ENCODE results near the gene UQCR11.

Gene UQCR11

DNA sequence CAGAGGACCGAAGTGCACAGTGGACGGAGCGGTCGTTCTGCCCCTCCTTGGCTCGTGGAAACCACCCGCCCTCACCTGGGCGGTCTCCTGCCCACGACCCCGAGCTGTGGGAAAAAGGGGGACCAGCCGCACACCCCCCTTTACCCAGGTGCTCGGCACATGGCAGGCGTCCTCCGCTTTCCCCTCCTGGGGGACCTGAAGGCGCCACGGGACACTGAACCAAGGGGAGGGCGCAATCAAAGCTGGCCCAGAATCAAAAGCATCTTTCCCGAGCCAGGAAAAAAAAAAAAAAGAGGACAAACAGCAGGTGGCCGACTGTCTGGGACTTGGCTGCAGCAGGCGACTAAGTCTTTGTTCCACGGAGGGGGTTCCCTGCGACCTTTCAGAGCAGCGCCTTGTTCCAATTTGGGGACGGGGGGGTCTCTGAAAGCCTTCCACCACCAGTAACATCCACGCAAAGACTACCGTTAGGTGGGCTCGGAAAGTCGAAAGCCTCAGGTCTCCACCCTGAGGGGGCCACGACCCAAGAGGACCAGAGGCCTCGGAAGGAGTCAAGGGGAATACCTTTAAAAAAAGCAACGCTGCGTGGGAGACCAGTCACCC, 13.7 kb downstream of the UQCR11 start:
- TF ChIP-seq, protein P1, sequence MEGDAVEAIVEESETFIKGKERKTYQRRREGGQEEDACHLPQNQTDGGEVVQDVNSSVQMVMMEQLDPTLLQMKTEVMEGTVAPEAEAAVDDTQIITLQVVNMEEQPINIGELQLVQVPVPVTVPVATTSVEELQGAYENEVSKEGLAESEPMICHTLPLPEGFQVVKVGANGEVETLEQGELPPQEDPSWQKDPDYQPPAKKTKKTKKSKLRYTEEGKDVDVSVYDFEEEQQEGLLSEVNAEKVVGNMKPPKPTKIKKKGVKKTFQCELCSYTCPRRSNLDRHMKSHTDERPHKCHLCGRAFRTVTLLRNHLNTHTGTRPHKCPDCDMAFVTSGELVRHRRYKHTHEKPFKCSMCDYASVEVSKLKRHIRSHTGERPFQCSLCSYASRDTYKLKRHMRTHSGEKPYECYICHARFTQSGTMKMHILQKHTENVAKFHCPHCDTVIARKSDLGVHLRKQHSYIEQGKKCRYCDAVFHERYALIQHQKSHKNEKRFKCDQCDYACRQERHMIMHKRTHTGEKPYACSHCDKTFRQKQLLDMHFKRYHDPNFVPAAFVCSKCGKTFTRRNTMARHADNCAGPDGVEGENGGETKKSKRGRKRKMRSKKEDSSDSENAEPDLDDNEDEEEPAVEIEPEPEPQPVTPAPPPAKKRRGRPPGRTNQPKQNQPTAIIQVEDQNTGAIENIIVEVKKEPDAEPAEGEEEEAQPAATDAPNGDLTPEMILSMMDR (IDR thresholded peaks at IDR 0.05; ENCODE audit: insufficient read depth, low read depth, low read length, missing control alignments) = no peak
- DNase-seq (ENCODE audit: low read depth) = no peak

DNA sequence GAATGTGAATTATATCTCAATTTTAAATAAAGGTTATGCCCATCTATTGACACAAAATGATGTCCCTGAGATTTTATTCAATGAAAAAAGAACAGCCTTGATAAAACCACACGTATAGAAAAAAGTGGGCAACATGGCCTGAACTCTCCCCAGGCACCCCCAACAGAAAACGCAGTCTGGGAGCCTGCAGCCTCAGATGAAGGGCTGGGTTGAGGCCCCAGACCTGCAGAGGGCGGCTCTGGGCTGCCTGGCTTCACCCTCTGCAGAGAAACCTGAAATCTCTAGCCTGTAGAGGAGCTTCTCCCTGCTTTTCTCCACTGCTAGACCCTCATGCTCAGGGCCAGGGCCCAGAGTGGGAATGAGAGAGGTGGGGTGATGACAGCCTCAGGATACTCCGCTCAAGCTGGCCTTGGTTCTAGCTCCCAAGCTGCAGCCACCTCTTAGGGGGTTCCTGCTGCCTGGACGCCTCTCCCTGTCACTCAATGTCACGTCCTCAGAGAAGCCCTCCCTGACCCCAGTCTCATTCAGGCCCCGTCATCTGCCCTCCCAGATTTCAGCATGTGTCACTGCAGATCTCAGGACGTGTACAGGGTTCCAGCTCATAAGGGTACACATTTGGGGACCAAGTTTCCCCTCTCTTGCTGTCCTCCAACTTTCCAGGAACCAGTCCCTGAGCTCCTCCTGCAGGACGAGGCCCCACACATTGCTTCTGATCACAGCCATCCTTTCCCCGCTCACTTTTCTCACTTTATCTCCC, 14.4 kb downstream of the UQCR11 start:
- TF ChIP-seq, protein P1 (IDR thresholded peaks at IDR 0.05; ENCODE audit: insufficient read depth, low read depth, low read length, missing control alignments) = peak; percentile 51
- H3K4me3 ChIP-seq (ENCODE audit: low read depth, low read length) = peak overlapping the region; percentile 82
- DNase-seq (ENCODE audit: low read depth) = peak; percentile 67

More for the DNA sequence above, 13.7 kb downstream of the UQCR11 start:
- peak overlapping the region; percentile 82 for H3K4me3 ChIP-seq (ENCODE audit: low read depth, low read length)

DNA sequence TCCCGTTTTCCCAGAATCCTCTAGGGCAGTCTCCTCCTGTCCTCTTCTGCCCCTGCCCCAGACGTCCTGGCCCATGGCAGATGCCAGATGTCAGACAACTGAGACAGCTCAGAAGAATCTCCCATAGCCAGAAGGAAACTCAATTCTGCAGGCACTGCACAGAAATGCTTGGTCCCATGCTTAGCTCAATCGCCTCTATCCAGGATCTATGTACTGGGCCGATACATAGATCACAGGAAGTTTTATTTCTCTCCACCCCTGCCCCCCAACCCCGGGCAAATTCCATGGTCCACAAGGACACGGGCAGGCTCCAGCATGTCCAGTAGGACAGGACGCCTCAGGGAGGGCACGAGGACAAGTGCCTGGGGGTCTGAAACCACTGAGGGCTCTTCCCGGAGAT, 17.4 kb downstream of the UQCR11 start:
- TF ChIP-seq, protein P1 (IDR thresholded peaks at IDR 0.05; ENCODE audit: insufficient read depth, low read depth, low read length, missing control alignments) = no peak
- no peak overlapping the region for H3K4me3 ChIP-seq (ENCODE audit: low read depth, low read length)
- DNase-seq (ENCODE audit: low read depth) = no peak

DNA sequence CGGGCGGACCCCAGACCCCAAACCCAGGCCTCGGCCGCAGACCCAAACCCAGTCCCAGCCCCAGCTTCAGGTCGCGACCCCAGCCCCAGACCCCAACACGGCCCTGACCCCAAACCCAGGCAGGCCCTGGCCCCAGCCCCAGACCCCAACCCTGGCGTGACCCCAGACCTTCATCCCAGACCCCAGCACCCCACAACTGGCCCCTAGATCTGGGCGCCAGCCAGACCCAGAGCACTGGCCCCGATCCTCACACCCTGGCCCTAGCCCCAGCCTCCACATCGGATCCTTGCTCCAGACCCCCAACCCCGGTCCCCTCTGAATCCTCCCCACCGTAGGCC, 20.1 kb downstream of the UQCR11 start:
- TF ChIP-seq, protein P1 (IDR thresholded peaks at IDR 0.05; ENCODE audit: insufficient read depth, low read depth, low read length, missing control alignments) = no peak
- DNase-seq (ENCODE audit: low read depth) = no peak
- no peak overlapping the region for H3K4me3 ChIP-seq (ENCODE audit: low read depth, low read length)

DNA sequence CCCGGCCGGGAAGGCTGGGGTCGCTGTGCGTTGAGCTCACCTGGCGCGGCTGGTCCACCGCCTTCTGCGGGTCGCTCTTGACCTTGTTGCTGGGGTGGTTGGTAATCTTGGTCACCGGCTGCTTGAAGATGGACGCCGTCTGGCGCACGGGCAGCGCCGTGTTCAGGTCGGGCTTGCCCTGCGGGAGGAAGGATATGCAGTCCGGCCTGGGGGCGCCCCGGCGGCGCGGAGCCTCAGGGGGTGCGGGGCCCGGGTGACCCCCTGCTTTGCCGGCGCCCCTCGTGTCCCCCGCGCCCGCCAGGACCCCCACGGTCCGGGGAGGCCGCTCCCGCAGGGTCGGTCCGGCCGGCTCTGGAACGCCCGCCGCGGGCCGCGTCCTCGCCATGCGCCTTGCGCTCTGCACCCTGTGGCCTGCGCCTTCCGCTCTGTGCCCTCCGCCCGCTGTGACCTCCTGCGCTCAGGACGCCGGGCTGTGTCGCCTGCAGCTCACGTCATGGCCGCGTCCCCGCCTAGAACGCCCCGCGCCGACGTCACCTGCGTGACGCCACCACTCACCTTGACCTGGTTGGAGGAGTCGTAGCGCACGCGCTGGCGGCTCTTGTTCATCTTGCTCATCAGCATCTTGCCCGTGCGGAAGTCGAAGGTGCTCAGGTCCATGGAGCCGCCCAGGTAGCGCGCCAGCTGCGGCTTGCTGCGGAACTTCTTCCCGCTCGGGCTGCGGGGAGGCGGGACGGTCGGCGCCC, 20.6 kb downstream of the UQCR11 start:
- TF ChIP-seq, protein P1 (IDR thresholded peaks at IDR 0.05; ENCODE audit: insufficient read depth, low read depth, low read length, missing control alignments) = no peak
- no peak overlapping the region for H3K4me3 ChIP-seq (ENCODE audit: low read depth, low read length)
- no peak for DNase-seq (ENCODE audit: low read depth)

DNA sequence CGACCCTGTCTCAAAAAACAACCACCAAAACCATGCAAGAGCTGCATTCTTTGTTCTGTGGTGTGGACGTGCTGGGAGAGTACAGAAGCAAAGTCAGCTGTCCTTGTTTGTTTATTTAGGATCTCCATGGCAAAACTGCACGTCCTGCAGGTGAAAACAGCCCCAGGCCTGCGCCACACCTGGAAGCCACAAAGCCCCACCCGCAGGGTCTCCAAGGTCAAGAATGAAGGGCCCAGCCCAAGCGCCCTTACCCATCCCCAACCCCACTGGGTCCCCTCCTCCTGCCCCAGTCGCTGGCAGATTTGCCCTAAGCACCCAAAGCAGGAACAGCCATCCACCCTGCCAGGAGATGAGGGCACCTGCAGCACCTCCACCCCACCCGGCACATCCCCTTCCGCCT, 23.1 kb downstream of the UQCR11 start:
- TF ChIP-seq, protein P1 (IDR thresholded peaks at IDR 0.05; ENCODE audit: insufficient read depth, low read depth, low read length, missing control alignments) = no peak
- no peak for DNase-seq (ENCODE audit: low read depth)
- H3K4me3 ChIP-seq (ENCODE audit: low read depth, low read length) = no peak overlapping the region
